HG03558 (cell line): Measurements from ENCODE around the gene ZNF275.
"Not testable (repeated sequence)": the region's sequence is repeated elsewhere in the genome, so short reads cannot be mapped to it uniquely, and the experiment has no call there.

ENCODE experiments used
- ATAC-seq: cut with Tn5 transposase; IDR thresholded peaks from one replicate; pipeline ENCODE4 v1.9.1; 2021; ENCODE audit warnings: moderate number of reproducible peaks; ENCODE audit not compliant: unreplicated experiment; ENCODE audit errors: extremely low read depth

ZNF275 gene

GRCh38 chrX:153333821-153334653 lies at the start of gene ZNF275:
ZNF275 (plus strand) TSS chrX:153334153; CDS start chrX:153336680, 2,527 bp downstream.
- ATAC-seq, result peak; percentile 60

DNA sequence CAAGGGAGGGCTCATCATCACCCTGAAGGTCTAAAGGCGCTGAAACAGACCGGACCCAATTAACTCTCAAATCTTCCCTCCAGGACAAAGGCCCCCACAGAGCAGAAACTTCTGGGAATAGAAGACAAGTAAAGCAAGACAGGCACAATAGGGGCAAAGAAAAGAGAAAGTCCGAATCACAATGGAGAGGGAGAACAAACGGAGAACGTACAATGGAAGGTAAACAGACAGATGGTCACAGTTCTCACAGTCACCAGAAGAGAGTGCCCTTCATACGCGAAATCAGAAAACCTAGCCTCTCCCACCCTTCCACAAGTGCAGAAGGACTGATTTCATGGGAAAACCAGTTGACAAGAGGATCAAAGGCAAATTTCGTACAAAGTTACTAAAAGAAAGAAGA lies 48.3 kb upstream of the ZNF275 start:
- ATAC-seq, result not testable (repeated sequence)

- ATAC-seq, result not testable (repeated sequence)
Measured at GRCh38 chrX:153288807-153289206, 45.1 kb upstream of the ZNF275 start.

DNA sequence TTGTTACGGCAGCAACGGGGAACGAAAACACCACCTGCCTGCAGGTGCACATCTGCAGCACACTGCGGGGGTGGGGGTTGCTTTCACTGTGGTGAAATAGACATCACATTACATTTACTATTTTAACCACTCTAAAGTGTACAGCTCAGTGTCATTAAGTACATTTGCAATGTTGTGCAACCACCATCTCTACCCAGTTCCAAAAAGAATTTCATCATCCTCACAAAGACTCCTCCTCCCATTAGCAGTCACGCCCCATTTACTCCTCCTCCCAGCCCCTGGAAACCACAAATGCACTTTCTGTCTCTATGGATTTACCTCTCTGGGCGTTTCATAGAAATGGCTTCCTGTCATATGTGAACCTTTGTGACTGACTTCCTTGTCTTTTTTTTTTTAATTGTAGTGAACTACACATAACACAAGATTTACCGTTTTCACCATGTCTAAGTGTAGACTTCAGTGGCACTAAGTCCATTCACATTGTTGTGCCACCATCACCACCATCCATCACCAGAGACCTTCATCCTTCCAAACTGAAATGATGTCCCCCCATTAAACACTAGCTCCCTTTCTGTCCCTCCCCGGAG lies 40.4 kb upstream of the ZNF275 start:
- not testable (repeated sequence) for ATAC-seq

DNA sequence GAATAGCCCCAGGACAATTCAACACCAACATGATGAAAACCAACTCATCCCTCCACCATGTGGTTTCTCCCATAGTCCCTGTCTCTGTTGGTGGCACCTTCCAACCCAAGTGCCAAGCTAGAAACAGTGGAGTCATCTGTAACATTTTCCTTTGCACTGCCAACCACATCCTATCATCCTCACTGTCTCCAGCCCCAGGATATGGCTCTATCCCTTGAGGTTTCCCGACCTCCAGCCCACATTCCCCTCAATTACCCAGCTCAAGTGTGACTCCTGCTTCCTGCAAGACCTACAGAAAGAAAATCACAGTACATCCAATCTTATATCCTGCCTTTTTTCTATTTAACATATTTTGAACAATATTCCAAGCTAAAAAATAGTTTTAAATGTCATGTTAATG lies 36.6 kb upstream of the ZNF275 start:
- ATAC-seq, result no peak

DNA sequence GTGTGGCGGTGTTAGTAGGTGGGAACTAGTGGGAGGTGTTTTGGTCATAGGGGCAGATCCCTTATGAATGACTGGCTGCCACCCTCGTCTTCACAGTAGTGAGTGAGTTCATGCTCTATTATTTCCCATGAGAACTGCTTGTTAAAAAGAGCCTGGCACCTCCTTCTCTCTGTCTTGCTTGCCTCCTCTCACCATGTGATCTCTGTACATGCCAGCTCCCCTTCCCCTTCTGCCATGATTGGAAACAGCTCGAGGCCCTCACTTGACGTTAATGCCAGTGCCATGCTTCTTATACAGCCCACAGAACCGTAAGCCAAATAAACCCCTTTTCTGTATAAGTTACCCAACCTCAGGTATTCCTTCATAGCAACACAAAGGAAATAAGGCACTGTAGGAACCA lies 34.1 kb upstream of the ZNF275 start:
- ATAC-seq, result no peak

- no peak for ATAC-seq
Measured at GRCh38 chrX:153301746-153302145, 32.2 kb upstream of the ZNF275 start.

GRCh38 chrX:153302796-153303195 lies 31.2 kb upstream of the ZNF275 start:
- no peak for ATAC-seq

- no peak for ATAC-seq
Measured at GRCh38 chrX:153303276-153304262, 30.4 kb upstream of the ZNF275 start.

- no peak for ATAC-seq
Measured at GRCh38 chrX:153304988-153305736, 28.8 kb upstream of the ZNF275 start.

- ATAC-seq, result no peak
Measured at GRCh38 chrX:153305972-153306371, 28.0 kb upstream of the ZNF275 start.

GRCh38 chrX:153306527-153307115 lies 27.3 kb upstream of the ZNF275 start:
- no peak for ATAC-seq

- no peak for ATAC-seq
Measured at GRCh38 chrX:153307276-153308178, 26.4 kb upstream of the ZNF275 start.

DNA sequence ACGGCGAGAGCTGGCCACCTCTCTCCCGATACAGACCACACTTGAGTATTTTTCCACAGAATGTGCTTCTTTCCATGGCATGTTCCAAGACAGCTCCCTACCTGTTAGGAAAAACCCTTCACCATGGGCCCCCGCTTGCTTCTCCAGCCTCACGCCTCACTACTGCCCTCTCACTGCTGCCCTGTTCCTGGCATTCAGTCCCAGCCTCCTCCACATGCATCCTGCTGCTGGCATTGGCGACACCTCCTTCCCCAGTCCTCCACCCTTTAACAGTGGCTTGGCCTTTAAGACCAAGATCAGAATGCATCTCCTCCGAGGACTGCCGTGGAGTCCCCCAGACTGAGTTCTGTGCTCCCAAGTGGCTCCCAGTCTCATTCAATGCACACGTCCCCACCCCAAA lies 23.1 kb upstream of the ZNF275 start:
- ATAC-seq, result no peak

DNA sequence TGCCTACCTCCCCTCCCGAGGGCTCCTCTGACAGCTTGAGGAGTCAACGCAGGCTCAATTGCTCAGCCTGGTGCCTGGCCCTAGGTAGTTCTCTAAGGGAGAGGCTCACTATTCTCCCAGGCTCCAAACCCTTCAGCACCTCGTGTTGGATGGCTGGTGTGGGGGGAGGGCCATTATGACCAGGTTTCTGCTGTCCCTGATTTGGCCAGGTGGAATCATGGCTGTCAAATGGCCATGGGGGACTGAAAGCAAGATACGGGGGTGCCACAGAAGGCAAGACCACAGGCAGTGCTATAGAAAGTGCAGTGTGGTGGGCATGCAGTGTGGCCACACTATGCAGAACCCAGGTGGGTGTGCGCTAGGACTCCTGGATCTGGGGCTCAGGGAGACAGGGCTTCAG lies 21.9 kb upstream of the ZNF275 start:
- no peak for ATAC-seq

DNA sequence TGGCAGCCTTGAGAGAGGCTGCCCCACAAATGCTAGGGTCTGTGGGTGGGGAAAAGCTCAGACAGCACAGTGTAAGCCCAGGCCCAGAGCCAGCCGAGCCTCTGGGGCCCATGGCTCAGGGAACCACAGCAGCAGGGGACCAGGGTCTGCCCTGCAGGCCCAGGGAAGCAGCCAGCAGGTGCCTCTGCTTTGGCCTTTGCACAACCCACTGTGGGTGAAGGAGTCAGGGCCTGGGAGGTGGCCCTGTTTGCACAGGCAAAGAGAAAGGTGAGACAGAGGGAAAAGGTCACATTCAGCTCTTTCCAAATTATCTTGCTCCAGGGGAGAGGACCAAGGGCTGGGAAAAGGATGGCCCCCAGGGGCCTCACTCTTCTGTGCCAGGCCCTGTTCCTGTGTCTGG lies 21.1 kb upstream of the ZNF275 start:
- no peak for ATAC-seq

DNA sequence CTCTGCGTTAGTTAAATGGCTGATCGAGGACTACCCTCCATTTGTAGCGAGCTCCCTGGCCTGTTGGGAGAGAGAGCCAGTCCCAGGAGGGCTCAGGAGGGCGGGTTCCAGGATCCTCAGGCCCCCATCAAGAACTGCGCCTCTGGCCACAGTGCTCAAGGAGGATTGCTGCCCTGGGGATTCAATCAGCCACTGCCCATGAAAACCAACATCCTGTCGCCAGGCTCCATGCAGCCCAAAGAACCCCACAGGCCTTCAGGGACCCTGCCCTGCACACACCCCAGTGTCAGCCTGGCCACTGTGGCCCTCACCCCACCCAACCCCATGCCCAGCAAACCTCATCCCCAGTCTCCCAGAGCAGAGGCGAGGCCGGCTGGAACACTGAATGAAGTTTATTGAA lies 16.6 kb upstream of the ZNF275 start:
- no peak for ATAC-seq

DNA sequence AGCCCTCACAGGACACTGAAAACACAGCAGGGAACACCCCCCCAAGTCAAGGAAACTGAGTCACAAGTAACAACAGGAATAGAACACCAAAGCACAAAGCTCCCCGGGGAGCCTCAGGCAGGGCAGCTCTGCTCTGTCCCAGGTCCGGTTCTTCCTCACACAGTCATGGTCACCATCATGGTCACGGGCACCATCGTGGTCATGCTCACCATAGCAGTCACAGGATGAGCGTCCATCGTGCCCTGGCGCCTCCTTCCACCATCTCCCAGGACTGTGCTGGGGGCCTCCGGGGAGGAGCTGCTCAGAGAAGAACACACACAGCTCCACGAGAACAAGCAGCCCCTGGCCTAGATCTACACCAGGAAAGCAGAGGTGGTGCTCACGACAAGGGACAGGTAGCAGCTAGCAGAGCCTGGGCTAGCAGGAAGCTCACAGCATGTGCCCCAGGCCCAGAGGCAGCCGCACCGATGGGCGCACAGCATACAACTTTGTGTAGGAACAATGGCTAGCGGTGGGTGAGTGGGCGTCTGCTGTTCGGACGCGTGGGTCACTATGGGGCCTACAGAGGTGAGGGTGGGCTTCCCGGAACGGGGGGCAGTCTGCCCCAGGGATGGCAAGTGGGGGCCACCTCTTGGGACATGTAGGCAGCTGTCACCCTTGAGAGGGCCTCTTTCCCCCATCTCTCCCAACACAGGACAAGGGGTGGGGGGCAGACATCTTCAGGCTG lies 15.8 kb upstream of the ZNF275 start:
- ATAC-seq, result no peak
